Neural crest cell (in vitro differentiated cells): Measurements from ENCODE around the gene ATL1. TPM values are rescaled to one million over a fixed set of nuclear protein-coding genes. Genes with fewer than 3 reads are reported as not detected.
A peak's percentile ranks its signal among the peaks of the same experiment; 100 is the strongest.

ENCODE experiments used
- DNase-seq: peaks from one replicate; pipeline ENCODE4 v3.0.0; 2021; ENCODE audit warnings: low read depth, mixed read lengths, low spot score
- H3K27ac Mint-ChIP-seq: one replicate; pipeline ENCODE4 v1.8.0; 2021; ENCODE audit warnings: mild to moderate bottlenecking, mixed read lengths; ENCODE audit not compliant: unreplicated experiment
- H3K27me3 Mint-ChIP-seq: 2 replicates; pipeline ENCODE4 v1.8.0; 2021; ENCODE audit warnings: low read depth, mild to moderate bottlenecking, mixed read lengths
- H3K36me3 Mint-ChIP-seq: 2 replicates; pipeline ENCODE4 v1.8.0; 2021; ENCODE audit warnings: low read depth, mild to moderate bottlenecking, mixed read lengths
- H3K4me1 Mint-ChIP-seq: 2 replicates; pipeline ENCODE4 v1.8.0; 2021; ENCODE audit warnings: mixed read lengths
- H3K4me3 Mint-ChIP-seq: one replicate; pipeline ENCODE4 v1.8.0; 2021; ENCODE audit warnings: mild to moderate bottlenecking, mixed read lengths
- H3K9me3 Mint-ChIP-seq: 2 replicates; pipeline ENCODE4 v1.8.0; 2021; ENCODE audit warnings: mixed read lengths
- total RNA-seq: library from RNA; stranded (reverse); gene quantifications from 2 replicates; pipeline ENCODE4 v1.2.1, GENCODE V29; 2021
- TF ChIP-seq, protein P1 (sequence below): fragments of 200-600 bp; sonication (generic); conservative IDR thresholded peaks from 2 replicates; pipeline ENCODE4 v1.5.0; 2021; ENCODE audit warnings: antibody characterized with exemption, mild to moderate bottlenecking

Gene ATL1
- total RNA-seq, 1 donor from 2014 or later, result 15.9 TPM

DNA sequence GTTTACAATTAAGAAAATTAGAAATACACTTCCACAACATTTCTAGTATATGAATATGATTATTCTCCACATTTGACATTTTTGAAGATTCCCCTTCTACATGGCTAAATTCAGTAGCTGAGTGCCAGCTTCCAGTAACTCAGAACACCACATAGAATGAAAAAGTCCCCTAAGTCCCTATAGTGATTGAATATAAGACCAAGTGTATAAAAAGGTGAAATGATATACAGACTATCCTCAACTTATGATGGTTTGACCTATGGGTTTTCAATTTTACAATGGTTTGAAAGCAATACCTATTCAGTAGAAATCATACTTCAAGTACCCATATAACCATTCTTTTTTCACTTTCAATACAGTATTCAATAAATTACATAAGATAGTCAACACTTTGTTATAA, 15.8 kb downstream of the ATL1 start:
- no peak for DNase-seq
- peaks cover 10% of the 10 kb centered on the region for H3K36me3 Mint-ChIP-seq

DNA sequence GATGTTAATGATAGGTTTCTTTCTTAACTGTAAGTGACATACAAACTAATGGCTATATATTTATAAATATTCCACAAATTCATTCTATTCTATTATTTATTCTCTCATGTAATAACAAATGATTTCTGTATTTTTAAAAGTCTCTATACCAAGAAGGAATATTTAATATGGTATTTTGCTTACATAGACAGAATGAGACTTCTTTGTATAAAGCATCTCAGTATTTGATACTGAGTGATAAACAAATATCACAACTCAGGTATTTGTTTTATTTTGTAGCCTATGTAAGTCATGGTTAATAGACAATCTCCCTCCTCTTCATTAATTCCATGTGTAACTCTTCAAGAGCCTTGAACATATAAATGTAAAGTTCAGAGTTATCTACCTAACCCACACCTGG, 18.0 kb downstream of the ATL1 start:
- TF ChIP-seq, protein P1, sequence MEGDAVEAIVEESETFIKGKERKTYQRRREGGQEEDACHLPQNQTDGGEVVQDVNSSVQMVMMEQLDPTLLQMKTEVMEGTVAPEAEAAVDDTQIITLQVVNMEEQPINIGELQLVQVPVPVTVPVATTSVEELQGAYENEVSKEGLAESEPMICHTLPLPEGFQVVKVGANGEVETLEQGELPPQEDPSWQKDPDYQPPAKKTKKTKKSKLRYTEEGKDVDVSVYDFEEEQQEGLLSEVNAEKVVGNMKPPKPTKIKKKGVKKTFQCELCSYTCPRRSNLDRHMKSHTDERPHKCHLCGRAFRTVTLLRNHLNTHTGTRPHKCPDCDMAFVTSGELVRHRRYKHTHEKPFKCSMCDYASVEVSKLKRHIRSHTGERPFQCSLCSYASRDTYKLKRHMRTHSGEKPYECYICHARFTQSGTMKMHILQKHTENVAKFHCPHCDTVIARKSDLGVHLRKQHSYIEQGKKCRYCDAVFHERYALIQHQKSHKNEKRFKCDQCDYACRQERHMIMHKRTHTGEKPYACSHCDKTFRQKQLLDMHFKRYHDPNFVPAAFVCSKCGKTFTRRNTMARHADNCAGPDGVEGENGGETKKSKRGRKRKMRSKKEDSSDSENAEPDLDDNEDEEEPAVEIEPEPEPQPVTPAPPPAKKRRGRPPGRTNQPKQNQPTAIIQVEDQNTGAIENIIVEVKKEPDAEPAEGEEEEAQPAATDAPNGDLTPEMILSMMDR, result no peak
- Mint-ChIP-seq H3K36me3 (no peaks in the 10 kb centered on the region), H3K4me1 (no peaks in the 10 kb centered on the region), H3K27ac (no peak overlapping the region), H3K27me3 (no peaks in the 10 kb centered on the region), H3K4me3 (no peak overlapping the region), H3K9me3 (no peaks in the 10 kb centered on the region)
- DNase-seq, result no peak

More for the DNA sequence above, 15.8 kb downstream of the ATL1 start:
- Mint-ChIP-seq H3K27me3 (no peaks in the 10 kb centered on the region), H3K9me3 (peaks cover 4% of the 10 kb centered on the region), H3K4me3 (no peak overlapping the region), H3K27ac (no peak overlapping the region), H3K4me1 (no peaks in the 10 kb centered on the region)
- TF ChIP-seq, protein P1, result no peak

DNA sequence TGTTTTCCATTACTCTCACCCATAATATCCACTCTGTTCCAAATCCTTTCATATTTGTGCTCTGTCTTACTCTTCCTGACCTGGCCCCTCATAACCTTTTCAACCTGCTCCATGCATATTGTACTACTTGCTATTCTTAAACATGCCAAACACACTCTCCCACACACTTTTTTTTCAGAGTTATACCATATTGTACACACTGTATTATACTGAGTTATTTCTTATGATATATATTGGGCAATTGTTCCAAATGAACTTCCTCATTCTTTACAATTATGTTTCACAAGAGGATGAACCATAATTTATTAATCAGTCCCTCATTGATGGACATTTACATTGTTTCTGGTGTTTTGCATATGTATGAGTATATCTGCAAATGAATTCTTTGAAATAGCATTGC, 18.5 kb downstream of the ATL1 start:
- no peaks in the 10 kb centered on the region for H3K4me1 Mint-ChIP-seq
- TF ChIP-seq, protein P1, result no peak
- DNase-seq, result no peak
- H3K36me3 Mint-ChIP-seq, result no peaks in the 10 kb centered on the region
- no peaks in the 10 kb centered on the region for H3K27me3 Mint-ChIP-seq
- no peak overlapping the region for H3K27ac Mint-ChIP-seq
- H3K4me3 Mint-ChIP-seq, result no peak overlapping the region
- H3K9me3 Mint-ChIP-seq, result no peaks in the 10 kb centered on the region

DNA sequence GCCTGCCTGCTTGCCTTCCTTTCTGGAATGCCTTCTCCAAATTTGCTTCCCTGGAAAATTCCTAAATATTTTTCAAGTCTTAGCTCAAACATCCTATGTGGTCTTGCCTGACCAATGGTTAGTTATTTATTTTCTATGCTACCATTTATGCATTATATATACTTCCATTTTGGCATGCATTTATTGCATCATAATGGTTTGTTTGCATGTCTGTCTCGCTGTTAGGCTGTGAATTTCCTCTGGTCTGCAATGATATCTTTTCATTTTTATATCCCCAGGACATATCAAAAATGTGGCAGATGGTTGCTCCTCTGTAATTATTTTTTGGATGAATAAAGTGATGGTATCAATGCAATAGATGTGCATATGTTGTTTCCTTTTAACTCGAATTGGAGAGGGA, 30.5 kb downstream of the ATL1 start:
- DNase-seq, result no peak
- TF ChIP-seq, protein P1, result no peak
- H3K9me3 Mint-ChIP-seq, result no peaks in the 10 kb centered on the region
- peaks cover 2% of the 10 kb centered on the region for H3K36me3 Mint-ChIP-seq
- H3K27me3 Mint-ChIP-seq, result no peaks in the 10 kb centered on the region
- H3K27ac Mint-ChIP-seq, result no peak overlapping the region
- peaks cover 13% of the 10 kb centered on the region for H3K4me1 Mint-ChIP-seq
- H3K4me3 Mint-ChIP-seq, result no peak overlapping the region

DNA sequence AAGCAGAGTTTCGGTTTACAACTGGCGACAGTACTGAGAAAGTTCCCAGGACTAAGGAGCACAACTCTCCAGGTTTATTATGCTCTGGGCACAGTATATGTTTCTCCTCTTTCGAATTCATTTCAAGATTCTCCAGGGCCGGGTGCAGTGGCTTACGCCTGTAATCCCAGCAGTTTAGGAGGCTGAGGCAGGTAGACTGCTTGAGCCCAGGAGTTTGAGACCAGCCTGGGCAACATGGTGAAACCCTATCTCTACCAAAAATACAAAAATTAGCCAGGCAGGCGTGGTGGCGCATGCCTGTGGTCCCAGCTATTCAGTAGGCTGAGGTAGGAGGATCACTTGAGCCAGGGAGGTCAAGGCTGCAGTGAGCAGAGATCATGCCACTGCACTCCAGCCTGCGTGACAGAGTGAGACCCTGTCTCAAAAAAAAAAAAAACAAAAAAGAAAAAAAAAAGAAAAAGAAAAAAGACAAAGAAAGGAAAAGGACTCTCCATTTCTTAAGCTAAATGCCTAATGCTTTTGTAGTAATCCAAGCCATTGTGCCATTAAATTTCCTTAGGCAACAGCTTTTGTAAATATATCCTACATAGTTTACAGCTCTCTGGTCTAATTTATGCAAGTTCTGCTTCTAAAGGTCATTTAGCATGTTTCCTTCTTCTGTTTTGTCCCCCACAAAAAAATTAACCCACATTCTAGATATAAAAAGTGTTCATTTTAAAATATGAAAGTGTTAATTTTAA, 34.8 kb downstream of the ATL1 start:
- no peaks in the 10 kb centered on the region for H3K27me3 Mint-ChIP-seq
- no peaks in the 10 kb centered on the region for H3K9me3 Mint-ChIP-seq
- DNase-seq, result no peak
- TF ChIP-seq, protein P1, result no peak
- H3K36me3 Mint-ChIP-seq, result no peaks in the 10 kb centered on the region
- peaks cover 14% of the 10 kb centered on the region for H3K4me1 Mint-ChIP-seq
- H3K27ac Mint-ChIP-seq, result peak overlapping the region; percentile 74
- no peak overlapping the region for H3K4me3 Mint-ChIP-seq
